H9 (cell line): ENCODE results near the gene RELA. TPM values are rescaled to one million over a fixed set of nuclear protein-coding genes. Genes with fewer than 3 reads are reported as not detected.
A peak's percentile ranks its signal among the peaks of the same experiment; 100 is the strongest.

Source experiments
- DNase-seq: peaks from one replicate; pipeline ENCODE4 v3.0.0-alpha.2; 2017
- H2AFZ ChIP-seq: one replicate; pipeline ENCODE4 v1.6.1; 2013; ENCODE audit warnings: mild to moderate bottlenecking, low read length, control low read depth, moderate library complexity
- H2AK5ac ChIP-seq: 2 replicates; pipeline ENCODE4 v1.6.1; 2013; ENCODE audit warnings: low read length, control low read depth, mixed read lengths; ENCODE audit not compliant: insufficient read length
- H2BK120ac ChIP-seq: one replicate; pipeline ENCODE4 v1.6.1; 2013; ENCODE audit warnings: low read depth, mild to moderate bottlenecking, low read length, control low read depth, inconsistent platforms; ENCODE audit not compliant: poor library complexity, severe bottlenecking
- H2BK12ac ChIP-seq: 2 replicates; pipeline ENCODE4 v1.6.1; 2013; ENCODE audit warnings: low read length, control low read depth, mixed read lengths, low read depth; ENCODE audit not compliant: insufficient read length
- H2BK15ac ChIP-seq: 2 replicates; pipeline ENCODE4 v1.6.1; 2013; ENCODE audit warnings: low read depth, low read length, control low read depth
- H2BK20ac ChIP-seq: one replicate; pipeline ENCODE4 v1.6.1; 2013; ENCODE audit warnings: low read depth, mild to moderate bottlenecking, low read length, control low read depth, inconsistent platforms; ENCODE audit not compliant: poor library complexity, severe bottlenecking
- H2BK5ac ChIP-seq: 2 replicates; pipeline ENCODE4 v1.6.1; 2013; ENCODE audit warnings: low read length, control low read depth, mixed read lengths; ENCODE audit not compliant: insufficient read length
- H3K14ac ChIP-seq: 2 replicates; pipeline ENCODE4 v1.6.1; 2013; ENCODE audit warnings: low read length, control low read depth; ENCODE audit not compliant: insufficient read depth
- H3K18ac ChIP-seq: 2 replicates; pipeline ENCODE4 v1.6.1; 2013; ENCODE audit warnings: low read depth, mild to moderate bottlenecking, mixed read lengths, low read length, control low read depth; ENCODE audit not compliant: insufficient read length
- H3K23ac ChIP-seq: 2 replicates; pipeline ENCODE4 v1.6.1; 2013; ENCODE audit warnings: low read length, control low read depth, mixed read lengths, low read depth; ENCODE audit not compliant: insufficient read length
- H3K23me2 ChIP-seq: 2 replicates; pipeline ENCODE4 v1.6.1; 2013; ENCODE audit warnings: low read depth, mild to moderate bottlenecking, mixed read lengths, low read length, control low read depth; ENCODE audit not compliant: insufficient read length, poor library complexity, severe bottlenecking
- H3K27ac ChIP-seq: 2 replicates; pipeline ENCODE4 v1.5.1; 2013; ENCODE audit warnings: low read length, control low read depth, mixed read lengths, low read depth; ENCODE audit not compliant: insufficient read length
- H3K27me3 ChIP-seq: 2 replicates; pipeline ENCODE4 v1.6.1; 2013; ENCODE audit warnings: low read length, control low read depth, inconsistent platforms; ENCODE audit not compliant: insufficient read depth
- H3K4ac ChIP-seq: 2 replicates; pipeline ENCODE4 v1.6.1; 2013; ENCODE audit warnings: low read depth, mild to moderate bottlenecking, control low read depth, inconsistent platforms, low read length, moderate library complexity
- H3K4me1 ChIP-seq: 2 replicates; pipeline ENCODE4 v1.6.1; 2013; ENCODE audit warnings: low read length, control low read depth, inconsistent platforms; ENCODE audit not compliant: insufficient read depth
- H3K4me2 ChIP-seq: 2 replicates; pipeline ENCODE4 v1.6.1; 2013; ENCODE audit warnings: low read length, control low read depth, mixed read lengths; ENCODE audit not compliant: insufficient read length, insufficient read depth
- H3K56ac ChIP-seq: 2 replicates; pipeline ENCODE4 v1.6.1; 2013; ENCODE audit warnings: low read depth, mild to moderate bottlenecking, mixed read lengths, low read length, control low read depth; ENCODE audit not compliant: insufficient read length
- H3K79me1 ChIP-seq: 2 replicates; pipeline ENCODE4 v1.6.1; 2013; ENCODE audit warnings: low read depth, mild to moderate bottlenecking, moderate library complexity, low read length, control low read depth, inconsistent platforms; ENCODE audit not compliant: insufficient read depth, poor library complexity, severe bottlenecking
- H3K79me2 ChIP-seq: 2 replicates; pipeline ENCODE4 v1.6.1; 2013; ENCODE audit warnings: low read length, control low read depth, inconsistent platforms; ENCODE audit not compliant: insufficient read depth
- H3K9ac ChIP-seq: 2 replicates; pipeline ENCODE4 v1.6.1; 2013; ENCODE audit warnings: low read length, control low read depth, mixed read lengths; ENCODE audit not compliant: insufficient read length; ENCODE audit errors: extremely low read depth
- H3K9me3 ChIP-seq: one replicate; pipeline ENCODE4 v1.6.1; 2013; ENCODE audit warnings: low read depth, low read length, inconsistent platforms; ENCODE audit not compliant: control insufficient read depth
- H3T11ph ChIP-seq: one replicate; pipeline ENCODE4 v1.6.1; 2013; ENCODE audit warnings: mild to moderate bottlenecking, low read length, control low read depth, inconsistent platforms
- H4K20me1 ChIP-seq: one replicate; pipeline ENCODE4 v1.6.1; 2013; ENCODE audit not compliant: control insufficient read depth, insufficient read length, insufficient read depth
- H4K5ac ChIP-seq: 2 replicates; pipeline ENCODE4 v1.6.1; 2013; ENCODE audit warnings: low read depth, mild to moderate bottlenecking, mixed read lengths, low read length, control low read depth; ENCODE audit not compliant: insufficient read length
- H4K8ac ChIP-seq: replicated peaks from 2 replicates; pipeline ENCODE4 v1.6.1; 2013; ENCODE audit warnings: low read length, control low read depth, mixed read lengths, low read depth; ENCODE audit not compliant: insufficient read length
- H4K91ac ChIP-seq: 2 replicates; pipeline ENCODE4 v1.6.1; 2013; ENCODE audit warnings: low read depth, mild to moderate bottlenecking, moderate library complexity, mixed read lengths, low read length, control low read depth; ENCODE audit not compliant: insufficient read length
- H3K27ac Mint-ChIP-seq, 3 experiments: 2 replicates in 2 of 3; 3 replicates in 1 of 3; pipeline ENCODE4 v1.8.0; 2020 to 2021; ENCODE audit warnings: mixed read lengths in 3 of 3, mild to moderate bottlenecking in 1 of 3, moderate library complexity in 1 of 3
- H3K27me3 Mint-ChIP-seq: 2 replicates; pipeline ENCODE4 v1.8.0; 2021; ENCODE audit warnings: low read depth, mild to moderate bottlenecking, moderate library complexity, mixed read lengths
- H3K36me3 Mint-ChIP-seq, 3 experiments: 2 replicates in 2 of 3; 3 replicates in 1 of 3; pipeline ENCODE4 v1.8.0; 2020 to 2021; ENCODE audit warnings: low read depth in 3 of 3, mixed read lengths in 3 of 3; ENCODE audit not compliant: insufficient read depth in 1 of 3
- H3K4me1 Mint-ChIP-seq, 2 experiments: 2 replicates each; pipeline ENCODE4 v1.8.0; 2020; ENCODE audit warnings: mixed read lengths in 2 of 2
- H3K4me3 Mint-ChIP-seq, 2 experiments: 2 replicates in 1 of 2; 3 replicates in 1 of 2; pipeline ENCODE4 v1.8.0; 2020 to 2021; ENCODE audit warnings: mild to moderate bottlenecking in 2 of 2, mixed read lengths in 2 of 2, moderate library complexity in 1 of 2
- H3K9me3 Mint-ChIP-seq, 2 experiments: 2 replicates in 1 of 2; 3 replicates in 1 of 2; pipeline ENCODE4 v1.8.0; 2020; ENCODE audit warnings: mild to moderate bottlenecking in 2 of 2, mixed read lengths in 2 of 2, moderate library complexity in 1 of 2
- CTCF ChIP-seq: fragments of 200-600 bp; sonication (generic); conservative IDR thresholded peaks from 3 replicates; pipeline ENCODE4 v1.8.0; 2021; ENCODE audit warnings: antibody characterized with exemption, mild to moderate bottlenecking
- whole genome bisulfite sequencing: extraction: QIAGEN DNeasy Blood & Tissue Kit; methylation state at CpG from one replicate; pipeline ENCODE4 v1.1.7; 2013; ENCODE audit warnings: missing lambda C conversion rate, low lambda C conversion rate, mixed read lengths; ENCODE audit not compliant: insufficient read length; ENCODE audit errors: extremely low coverage; 5-methylcytosine and 5-hydroxymethylcytosine counted together
- total RNA-seq: library from RNA; stranded (reverse); gene quantifications from 2 replicates; pipeline ENCODE4 v1.2.1, GENCODE V29; 2021

RELA gene
- total RNA-seq, 1 experiment from 2014 or later: 48.8 TPM

GRCh38 chr11:65641297-65642013, 21.3 kb downstream of the RELA start:
- Histone ChIP-seq H4K91ac (no peak overlapping the region), H3K4me2 (peak overlapping the region; percentile 64)
- peak overlapping the region in 1 of 2 experiments; percentile 87; a peak in 3 of 5 replicates for H3K4me3 Mint-ChIP-seq

More at GRCh38 chr11:65641297-65642013, 21.3 kb downstream of the RELA start:
- no peaks in the 10 kb centered on the region for H3K27me3 ChIP-seq
- H3K4me1 ChIP-seq: peaks cover 5% of the 10 kb centered on the region; the same call in 1 of the 2 replicates
- H3K18ac ChIP-seq: no peak overlapping the region
- no peaks in the 10 kb centered on the region for H3K79me1 ChIP-seq
- H3T11ph ChIP-seq: no peak overlapping the region
- H2BK20ac ChIP-seq: no peak overlapping the region
- H3K23ac ChIP-seq: no peak overlapping the region
- H3K79me2 ChIP-seq: no peaks in the 10 kb centered on the region
- H2AFZ ChIP-seq: no peak overlapping the region
- peaks cover 34 to 40% of the 10 kb centered on the region in 2 experiments for H3K4me1 Mint-ChIP-seq
- no peak overlapping the region for H3K4ac ChIP-seq
- no peak overlapping the region for H3K27ac ChIP-seq
- no peak overlapping the region for H3K14ac ChIP-seq
- H4K8ac ChIP-seq: no peak overlapping the region
- no peak overlapping the region for H2AK5ac ChIP-seq
- no CpG with 5 or more reads among the region's 16 CpGs for WGBS
- H2BK15ac ChIP-seq: no peak overlapping the region
- no peak for TF ChIP-seq CTCF
- peaks cover 5% of the 10 kb centered on the region for H4K20me1 ChIP-seq
- H3K9me3 Mint-ChIP-seq: no peaks in the 10 kb centered on the region
- H3K56ac ChIP-seq: no peak overlapping the region
- H3K27ac Mint-ChIP-seq: peak overlapping the region; percentile 67 to 90 (median 88); a peak in 6 of 7 replicates
- no peaks in the 10 kb centered on the region for H3K27me3 Mint-ChIP-seq
- no peak for DNase-seq
- H4K5ac ChIP-seq: no peak overlapping the region
- no peak overlapping the region for H3K9ac ChIP-seq
- H3K36me3 Mint-ChIP-seq: peaks cover 5 to 10% (median 7%) of the 10 kb centered on the region in 3 experiments; a peak in 6 of 7 replicates
- no peak overlapping the region for H2BK12ac ChIP-seq
- no peak overlapping the region for H2BK5ac ChIP-seq
- H2BK120ac ChIP-seq: no peak overlapping the region
- peaks cover 13% of the 10 kb centered on the region for H3K23me2 ChIP-seq
- H3K9me3 ChIP-seq: no peaks in the 10 kb centered on the region
